ENCODE measurements around the gene TNFRSF21. TPM values are rescaled to one million over a fixed set of nuclear protein-coding genes. Genes with fewer than 3 reads are reported as not detected.

The TNFRSF21 gene
- total RNA-seq, 1 experiment from 2014 or later = 47.3 TPM

GRCh38 chr6:47321577-47321976, 11.9 kb upstream of the TNFRSF21 start:
- peaks cover 3% of the 10 kb centered on the region for H3K27me3 Mint-ChIP-seq (ENCODE audit: low read depth)
- peaks cover 9% of the 10 kb centered on the region for H3K4me1 Mint-ChIP-seq
- no peak for TF ChIP-seq NR2C2 (CRISPR knock-in tag; IDR thresholded peaks at IDR 0.05)
- TF ChIP-seq FOXP1 (CRISPR knock-in tag; IDR thresholded peaks at IDR 0.05; ENCODE audit: borderline replicate concordance) = no peak
- H3K9me3 Mint-ChIP-seq = peaks cover 14% of the 10 kb centered on the region
- no peak overlapping the region for H3K27ac Mint-ChIP-seq
- ATAC-seq = no peak
- H3K4me3 Mint-ChIP-seq = no peak overlapping the region
- no peak for DNase-seq (ENCODE audit: low spot score)
- POLR2A ChIA-PET = no interaction called here
- peaks cover 13% of the 10 kb centered on the region for H3K36me3 Mint-ChIP-seq
- CTCF ChIA-PET = no interaction called here

DNA sequence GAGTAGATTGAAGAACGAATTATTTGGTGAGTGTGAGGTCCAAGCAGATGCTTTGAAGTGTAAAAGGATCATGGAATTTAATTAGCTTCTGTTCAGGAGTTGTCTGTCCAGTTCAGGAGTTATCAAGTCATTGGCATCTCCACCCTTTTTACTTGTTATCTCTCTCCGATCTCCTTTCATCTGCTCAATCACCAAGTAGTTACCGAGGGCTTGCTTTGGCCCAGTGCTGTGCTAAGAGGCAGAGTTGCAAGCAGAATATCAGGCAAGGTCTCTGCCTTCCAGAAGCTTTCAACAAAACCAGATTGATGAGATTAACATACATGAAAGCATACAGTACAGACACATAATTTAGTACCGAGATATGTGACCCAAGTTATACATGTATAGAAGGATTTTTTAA, 10.2 kb upstream of the TNFRSF21 start:
- peaks cover 31% of the 10 kb centered on the region for H3K9me3 Mint-ChIP-seq
- ATAC-seq (no peak), DNase-seq (ENCODE audit: low spot score) (no peak)
- peaks cover 3% of the 10 kb centered on the region for H3K27me3 Mint-ChIP-seq (ENCODE audit: low read depth)
- H3K4me1 Mint-ChIP-seq = peaks cover 9% of the 10 kb centered on the region
- H3K4me3 Mint-ChIP-seq = no peak overlapping the region
- no peak for TF ChIP-seq ZNF138 (CRISPR knock-in tag; conservative IDR thresholded peaks at IDR 0.05)
- no peak for TF ChIP-seq FOXP1 (CRISPR knock-in tag; IDR thresholded peaks at IDR 0.05; ENCODE audit: borderline replicate concordance)
- no peak for TF ChIP-seq RELA (CRISPR knock-in tag; IDR thresholded peaks at IDR 0.05; ENCODE audit: borderline replicate concordance)
- TF ChIP-seq E2F4 (CRISPR knock-in tag; IDR thresholded peaks at IDR 0.05; ENCODE audit: borderline replicate concordance, low read depth) = no peak
- no peak for TF ChIP-seq TEAD1 (CRISPR knock-in tag; IDR thresholded peaks at IDR 0.05)
- TF ChIP-seq NFE2L1 (CRISPR knock-in tag; IDR thresholded peaks at IDR 0.05) = no peak
- TF ChIP-seq AFF4 (CRISPR knock-in tag; IDR thresholded peaks at IDR 0.05; ENCODE audit: borderline replicate concordance) = no peak
- TF ChIP-seq, protein P1, sequence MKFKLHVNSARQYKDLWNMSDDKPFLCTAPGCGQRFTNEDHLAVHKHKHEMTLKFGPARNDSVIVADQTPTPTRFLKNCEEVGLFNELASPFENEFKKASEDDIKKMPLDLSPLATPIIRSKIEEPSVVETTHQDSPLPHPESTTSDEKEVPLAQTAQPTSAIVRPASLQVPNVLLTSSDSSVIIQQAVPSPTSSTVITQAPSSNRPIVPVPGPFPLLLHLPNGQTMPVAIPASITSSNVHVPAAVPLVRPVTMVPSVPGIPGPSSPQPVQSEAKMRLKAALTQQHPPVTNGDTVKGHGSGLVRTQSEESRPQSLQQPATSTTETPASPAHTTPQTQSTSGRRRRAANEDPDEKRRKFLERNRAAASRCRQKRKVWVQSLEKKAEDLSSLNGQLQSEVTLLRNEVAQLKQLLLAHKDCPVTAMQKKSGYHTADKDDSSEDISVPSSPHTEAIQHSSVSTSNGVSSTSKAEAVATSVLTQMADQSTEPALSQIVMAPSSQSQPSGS (CRISPR knock-in tag; IDR thresholded peaks at IDR 0.05; ENCODE audit: borderline replicate concordance, low read depth) = no peak
- no peak for TF ChIP-seq CREB1 (CRISPR knock-in tag; IDR thresholded peaks at IDR 0.05)
- no peak for TF ChIP-seq SMAD3 (CRISPR knock-in tag; IDR thresholded peaks at IDR 0.05; ENCODE audit: borderline replicate concordance)
- TF ChIP-seq SP1 (CRISPR knock-in tag; conservative IDR thresholded peaks at IDR 0.05) = no peak
- no peak for TF ChIP-seq JAZF1 (CRISPR knock-in tag; IDR thresholded peaks at IDR 0.05)
- no peak for TF ChIP-seq ZBTB21 (CRISPR knock-in tag; IDR thresholded peaks at IDR 0.05; ENCODE audit: borderline replicate concordance)
- no peak for TF ChIP-seq MYBL2 (CRISPR knock-in tag; IDR thresholded peaks at IDR 0.05)
- TF ChIP-seq FOXJ3 (CRISPR knock-in tag; IDR thresholded peaks at IDR 0.05; ENCODE audit: borderline replicate concordance) = no peak
- TF ChIP-seq PRRX2 (CRISPR knock-in tag; IDR thresholded peaks at IDR 0.05) = no peak
- no peak for TF ChIP-seq IRF2 (CRISPR knock-in tag; IDR thresholded peaks at IDR 0.05; ENCODE audit: borderline replicate concordance, low read depth)
- no peak for TF ChIP-seq CREM (CRISPR knock-in tag; IDR thresholded peaks at IDR 0.05)
- TF ChIP-seq ERG (CRISPR knock-in tag; IDR thresholded peaks at IDR 0.05) = no peak
- no peak for TF ChIP-seq ARID4B (CRISPR knock-in tag; IDR thresholded peaks at IDR 0.05; ENCODE audit: borderline replicate concordance)
- H3K36me3 Mint-ChIP-seq = peaks cover 23% of the 10 kb centered on the region
- CTCF ChIA-PET = no interaction called here
- no peak overlapping the region for H3K27ac Mint-ChIP-seq
- POLR2A ChIA-PET = no interaction called here

Data from WTC11 (cell line).